Brain microvascular endothelial cell (primary cell): ENCODE measurements around the gene FBXW10.
"Not testable (repeated sequence)": the region's sequence is repeated elsewhere in the genome, so short reads cannot be mapped to it uniquely, and the experiment has no call there.

Experiments used
- DNase-seq: peaks from one replicate; pipeline ENCODE4 v3.0.0-alpha.2; 2020
- H3K27ac ChIP-seq: fragments of 250-450 bp; sonication (Bioruptor Pico); 2 replicates; pipeline ENCODE4 v1.5.1; 2020; ENCODE audit warnings: mild to moderate bottlenecking, moderate library complexity
- H3K27me3 ChIP-seq: fragments of 250-450 bp; sonication (Bioruptor Pico); replicated peaks from 2 replicates; pipeline ENCODE4 v1.5.1; 2020; ENCODE audit warnings: mild to moderate bottlenecking
- H3K36me3 ChIP-seq: fragments of 250-450 bp; sonication (Bioruptor Pico); replicated peaks from 2 replicates; pipeline ENCODE4 v1.5.1; 2020; ENCODE audit warnings: mild to moderate bottlenecking
- H3K4me3 ChIP-seq: 2 replicates; pipeline ENCODE4 v1.5.1; 2011; ENCODE audit warnings: low read depth, mild to moderate bottlenecking, control low read depth, low read length, moderate library complexity
- in situ Hi-C: cut with HindIII; loops from 2 replicates; pipeline ENCODE4 v1.10.0; 2017; ENCODE audit warnings: low sequenced_read_pairs, low pct_ligation_motif_present

FBXW10 gene

GRCh38 chr17:18733350-18733749 lies 10.5 kb upstream of the FBXW10 start:
- H3K27me3 ChIP-seq, H3K4me3 ChIP-seq, in situ Hi-C loops, H3K36me3 ChIP-seq, H3K27ac ChIP-seq, DNase-seq: not testable (repeated sequence)

GRCh38 chr17:18739616-18740391 lies 4.0 kb upstream of the FBXW10 start:
- H3K27me3 ChIP-seq, DNase-seq, in situ Hi-C loops, H3K27ac ChIP-seq, H3K4me3 ChIP-seq, H3K36me3 ChIP-seq: not testable (repeated sequence)

- in situ Hi-C loops = not testable (repeated sequence)
Observed at GRCh38 chr17:18741228-18741627, 2.6 kb upstream of the FBXW10 start.

GRCh38 chr17:18744726-18745125 lies 872 bp downstream of the FBXW10 start:
- H3K36me3 ChIP-seq, in situ Hi-C loops, H3K27me3 ChIP-seq, DNase-seq, H3K27ac ChIP-seq, H3K4me3 ChIP-seq: not testable (repeated sequence)

More at GRCh38 chr17:18741228-18741627, 2.6 kb upstream of the FBXW10 start:
- not testable (repeated sequence) for H3K36me3 ChIP-seq, H3K27me3 ChIP-seq, H3K4me3 ChIP-seq, H3K27ac ChIP-seq, DNase-seq

- H3K4me3 ChIP-seq, H3K27me3 ChIP-seq, DNase-seq, H3K27ac ChIP-seq, H3K36me3 ChIP-seq, in situ Hi-C loops: not testable (repeated sequence)
Observed at GRCh38 chr17:18746551-18746950, 2.7 kb downstream of the FBXW10 start.

- H3K36me3 ChIP-seq, DNase-seq, H3K27me3 ChIP-seq, H3K27ac ChIP-seq, H3K4me3 ChIP-seq, in situ Hi-C loops: not testable (repeated sequence)
Observed at GRCh38 chr17:18747501-18747900, 3.6 kb downstream of the FBXW10 start.

- in situ Hi-C loops, DNase-seq, H3K4me3 ChIP-seq, H3K36me3 ChIP-seq, H3K27me3 ChIP-seq, H3K27ac ChIP-seq: not testable (repeated sequence)
Observed at GRCh38 chr17:18750242-18750641, 6.4 kb downstream of the FBXW10 start.

GRCh38 chr17:18753829-18754409 lies 10.1 kb downstream of the FBXW10 start:
- in situ Hi-C loops, DNase-seq, H3K27ac ChIP-seq, H3K4me3 ChIP-seq, H3K27me3 ChIP-seq, H3K36me3 ChIP-seq: not testable (repeated sequence)

GRCh38 chr17:18755969-18756368 lies 12.1 kb downstream of the FBXW10 start:
- H3K27ac ChIP-seq, DNase-seq, H3K27me3 ChIP-seq, H3K4me3 ChIP-seq, in situ Hi-C loops, H3K36me3 ChIP-seq: not testable (repeated sequence)

- in situ Hi-C loops, H3K27me3 ChIP-seq, H3K4me3 ChIP-seq, H3K27ac ChIP-seq, DNase-seq, H3K36me3 ChIP-seq: not testable (repeated sequence)
Observed at GRCh38 chr17:18757368-18758044, 13.7 kb downstream of the FBXW10 start.

GRCh38 chr17:18758344-18758743 lies 14.5 kb downstream of the FBXW10 start:
- H3K27me3 ChIP-seq, DNase-seq, H3K36me3 ChIP-seq, H3K27ac ChIP-seq, H3K4me3 ChIP-seq, in situ Hi-C loops: not testable (repeated sequence)

GRCh38 chr17:18760221-18760620 lies 16.4 kb downstream of the FBXW10 start:
- H3K4me3 ChIP-seq, H3K36me3 ChIP-seq, H3K27me3 ChIP-seq, in situ Hi-C loops, H3K27ac ChIP-seq, DNase-seq: not testable (repeated sequence)

- H3K27me3 ChIP-seq, H3K4me3 ChIP-seq, H3K36me3 ChIP-seq, in situ Hi-C loops, DNase-seq, H3K27ac ChIP-seq: not testable (repeated sequence)
Observed at GRCh38 chr17:18770572-18770971, 26.7 kb downstream of the FBXW10 start.

- DNase-seq, H3K27me3 ChIP-seq, in situ Hi-C loops, H3K27ac ChIP-seq, H3K4me3 ChIP-seq, H3K36me3 ChIP-seq: not testable (repeated sequence)
Observed at GRCh38 chr17:18771066-18771465, 27.2 kb downstream of the FBXW10 start.
